PC-3 (cell line): Measurements from ENCODE around the gene TNXB. TPM values are rescaled to one million over a fixed set of nuclear protein-coding genes. Genes with fewer than 3 reads are reported as not detected.

Experiments used
- ATAC-seq: fragments of 200-7000 bp; cut with Tn5 transposase; 2 replicates; pipeline ENCODE4 v1.9.1; 2020; ENCODE audit warnings: mild to moderate bottlenecking, moderate library complexity
- BruUV-seq: library from RNA; stranded (reverse); fragments of 400-500 nt; replicated peaks from 2 replicates; lab custom pipeline; 2021; lab: Mats Ljungman, UMichigan
- CTCF ChIA-PET: fragments of 300-600 bp; sonication (Branson Sonifier 250); formaldehyde crosslinking; loops from one replicate; lab custom pipeline; 2022; ENCODE audit warnings: antibody characterized with exemption; lab: Charles Lee
- POLR2A ChIA-PET: fragments of 300-600 bp; sonication (Branson Sonifier 250); formaldehyde crosslinking; loops from one replicate; lab custom pipeline; 2022; ENCODE audit warnings: antibody characterized with exemption; ENCODE audit not compliant: unreplicated experiment; lab: Charles Lee
- DNase-seq: peaks from one replicate; pipeline ENCODE4 v3.0.0-alpha.2; 2015
- H2AFZ ChIP-seq: fragments of 300-600 bp; sonication (generic); 2 replicates; pipeline ENCODE4 v1.6.0; 2016; ENCODE audit warnings: antibody characterized with exemption, low read length
- H3F3A ChIP-seq: fragments of 300-600 bp; sonication (generic); one replicate; pipeline ENCODE4 v1.6.0; 2017; ENCODE audit warnings: antibody characterized with exemption, low read length, control low read depth, mild to moderate bottlenecking; ENCODE audit not compliant: unreplicated experiment
- H3K27ac ChIP-seq: fragments of 300-600 bp; sonication (generic); 2 replicates; pipeline ENCODE4 v1.5.1; 2016; ENCODE audit warnings: mild to moderate bottlenecking, low read length
- H3K27me3 ChIP-seq: fragments of 300-600 bp; sonication (generic); 2 replicates; pipeline ENCODE4 v1.6.1; 2016; ENCODE audit warnings: low read length, mixed read lengths
- H3K36me3 ChIP-seq: fragments of 300-600 bp; sonication (generic); 2 replicates; pipeline ENCODE4 v1.6.1; 2016; ENCODE audit warnings: low read depth, mixed run types, low read length, mixed read lengths
- H3K4me1 ChIP-seq: fragments of 300-600 bp; sonication (generic); 2 replicates; pipeline ENCODE4 v1.5.1; 2016; ENCODE audit warnings: low read length; ENCODE audit not compliant: insufficient read depth
- H3K4me2 ChIP-seq: fragments of 300-600 bp; sonication (generic); 2 replicates; pipeline ENCODE4 v1.6.0; 2016; ENCODE audit warnings: low read length
- H3K4me3 ChIP-seq: fragments of 300-600 bp; sonication (generic); 2 replicates; pipeline ENCODE4 v1.5.1; 2016; ENCODE audit warnings: mild to moderate bottlenecking, low read length, mixed read lengths
- H3K79me2 ChIP-seq: fragments of 300-600 bp; sonication (generic); 2 replicates; pipeline ENCODE4 v1.6.1; 2017; ENCODE audit warnings: low read length, mixed read lengths
- H3K9ac ChIP-seq: fragments of 300-600 bp; sonication (generic); 2 replicates; pipeline ENCODE4 v1.6.0; 2016; ENCODE audit warnings: mild to moderate bottlenecking, low read length
- H3K9me2 ChIP-seq: fragments of 300-600 bp; sonication (generic); replicated peaks from 2 replicates; pipeline ENCODE4 v1.6.1; 2016; ENCODE audit warnings: mixed run types, low read length, mixed read lengths
- H3K9me3 ChIP-seq: fragments of 300-600 bp; sonication (generic); 2 replicates; pipeline ENCODE4 v1.6.1; 2016; ENCODE audit warnings: low read length, mixed read lengths
- H4K20me1 ChIP-seq: fragments of 300-600 bp; sonication (generic); 2 replicates; pipeline ENCODE4 v1.6.1; 2016; ENCODE audit warnings: low read length, mixed read lengths
- CTCF ChIP-seq: fragments of 300-600 bp; sonication (generic); conservative IDR thresholded peaks from 2 replicates; pipeline ENCODE4 v1.5.1; 2017; ENCODE audit warnings: antibody characterized with exemption, low read depth, mild to moderate bottlenecking, low read length
- EZH2 ChIP-seq: fragments of 300-600 bp; sonication (generic); IDR thresholded peaks from one replicate; pipeline ENCODE4 v1.6.1; 2017; ENCODE audit warnings: antibody characterized with exemption, mild to moderate bottlenecking, low read length; ENCODE audit not compliant: unreplicated experiment
- EZH2phosphoT487 ChIP-seq: fragments of 300-600 bp; sonication (generic); IDR thresholded peaks from 2 replicates; pipeline ENCODE4 v1.6.1; 2018; ENCODE audit warnings: mild to moderate bottlenecking, antibody characterized with exemption, low read length, borderline replicate concordance
- intact Hi-C: fragments of 100-400 bp; cut with micrococcal nuclease; formaldehyde crosslinking; loops from 2 replicates; pipeline ENCODE4 v1.9.0; 2023
- total RNA-seq: library from RNA; depleted of rRNA; stranded (reverse); fragments of >200 nt; gene quantifications from 2 replicates; pipeline ENCODE4 v1.2.3, GENCODE V29; 2014

The TNXB gene
- total RNA-seq, 1 experiment from 2014 or later, result 2.9 TPM

GRCh38 chr6:32047084-32047478, 62.1 kb downstream of the TNXB start:
- CTCF ChIA-PET, result interaction anchor here (1.5 kb wide), 1 partner anchor 67 kb away, joined by 6 read pairs; no protein-coding TSS in a partner anchor
- BruUV-seq, result no TSS peak
- no peaks in the 10 kb centered on the region for H3K79me2 ChIP-seq
- H3K27ac ChIP-seq, result peak overlapping the region; percentile 49
- H4K20me1 ChIP-seq, result no peaks in the 10 kb centered on the region
- ATAC-seq, result peak; percentile 61
- H3K4me3 ChIP-seq, result no peak overlapping the region; the same call in 1 of the 2 replicates
- peak overlapping the region; percentile 50 for H2AFZ ChIP-seq
- TF ChIP-seq CTCF (no peak), EZH2 (no peak), EZH2phosphoT487 (no peak)
- no peaks in the 10 kb centered on the region for H3K9me3 ChIP-seq
- H3K9ac ChIP-seq, result peak overlapping the region; percentile 32; the same call in 1 of the 2 replicates
- no peaks in the 10 kb centered on the region for H3K36me3 ChIP-seq
- intact Hi-C loops, result no loop called here
- peaks cover 20% of the 10 kb centered on the region for H3K4me1 ChIP-seq
- H3F3A ChIP-seq, result no peaks in the 10 kb centered on the region
- peak; percentile 64 for DNase-seq
- POLR2A ChIA-PET, result interaction anchor here (1.0 kb wide), 1 partner anchor 75 kb away, joined by 3 read pairs; the partner anchor contains the start of gene DXO
- no peaks in the 10 kb centered on the region for H3K9me2 ChIP-seq
- H3K27me3 ChIP-seq, result no peaks in the 10 kb centered on the region
- H3K4me2 ChIP-seq, result peak overlapping the region; percentile 66

GRCh38 chr6:32046450-32047083, 62.6 kb downstream of the TNXB start:
- no TSS peak for BruUV-seq
- TF ChIP-seq CTCF, result no peak
- no peak for TF ChIP-seq EZH2
- no peak for TF ChIP-seq EZH2phosphoT487
- Histone ChIP-seq H3K27ac (peak overlapping the region; percentile 49), H3K9me2 (no peaks in the 10 kb centered on the region), H3K4me3 (no peak overlapping the region), H2AFZ (peak overlapping the region; percentile 50), H4K20me1 (no peaks in the 10 kb centered on the region), H3K9me3 (no peaks in the 10 kb centered on the region), H3K36me3 (no peaks in the 10 kb centered on the region), H3K9ac (peak overlapping the region; percentile 32; the same call in 1 of the 2 replicates), H3K27me3 (no peaks in the 10 kb centered on the region), H3K4me2 (peak overlapping the region; percentile 66), H3K79me2 (no peaks in the 10 kb centered on the region), H3F3A (no peaks in the 10 kb centered on the region), H3K4me1 (peaks cover 20% of the 10 kb centered on the region)
- DNase-seq (peak; percentile 17), ATAC-seq (peak; percentile 50)
- CTCF ChIA-PET, result interaction anchor here (1.5 kb wide), 1 partner anchor 68 kb away, joined by 6 read pairs; no protein-coding TSS in a partner anchor
- intact Hi-C loops, result no loop called here
- POLR2A ChIA-PET, result interaction anchor here (1.0 kb wide), 1 partner anchor 75 kb away, joined by 3 read pairs; the partner anchor contains the start of gene DXO

- BruUV-seq, result no TSS peak
- peak overlapping the region; percentile 49; the same call in 1 of the 2 replicates for H3K27ac ChIP-seq
Observed at GRCh38 chr6:32045811-32046449, 63.2 kb downstream of the TNXB start.

More at GRCh38 chr6:32045811-32046449, 63.2 kb downstream of the TNXB start:
- Histone ChIP-seq H3K79me2 (no peaks in the 10 kb centered on the region), H3K27me3 (no peaks in the 10 kb centered on the region), H3K9me2 (no peaks in the 10 kb centered on the region), H3K9me3 (no peaks in the 10 kb centered on the region), H3K9ac (no peak overlapping the region), H3K36me3 (no peaks in the 10 kb centered on the region), H4K20me1 (no peaks in the 10 kb centered on the region), H3K4me3 (no peak overlapping the region), H3K4me1 (peaks cover 20% of the 10 kb centered on the region), H2AFZ (no peak overlapping the region), H3K4me2 (no peak overlapping the region), H3F3A (no peaks in the 10 kb centered on the region)
- ATAC-seq (no peak), DNase-seq (no peak)
- intact Hi-C loops, result no loop called here
- TF ChIP-seq EZH2phosphoT487 (no peak), CTCF (no peak), EZH2 (no peak)
- ChIA-PET POLR2A (no interaction called here), CTCF (no interaction called here)
